GM18507 (cell line): Measurements from ENCODE around the gene PSD4.
"Not testable (repeated sequence)": the region's sequence is repeated elsewhere in the genome, so short reads cannot be mapped to it uniquely, and the experiment has no call there.

Experiments
- DNase-seq: peaks from one replicate; pipeline ENCODE4 v3.0.0; 2011; ENCODE audit warnings: low read depth; ENCODE audit not compliant: insufficient read length; ENCODE audit errors: extremely low spot score
- FAIRE-seq: peaks from 2 replicates; lab custom pipeline; 2011; peaks lifted over from hg19 to GRCh38; lab: Jason Lieb, UNC

The PSD4 gene

GRCh38 chr2:113229795-113230194 is 56.0 kb downstream of the PSD4 start:
- no peak for DNase-seq
- FAIRE-seq, result no peak

DNA sequence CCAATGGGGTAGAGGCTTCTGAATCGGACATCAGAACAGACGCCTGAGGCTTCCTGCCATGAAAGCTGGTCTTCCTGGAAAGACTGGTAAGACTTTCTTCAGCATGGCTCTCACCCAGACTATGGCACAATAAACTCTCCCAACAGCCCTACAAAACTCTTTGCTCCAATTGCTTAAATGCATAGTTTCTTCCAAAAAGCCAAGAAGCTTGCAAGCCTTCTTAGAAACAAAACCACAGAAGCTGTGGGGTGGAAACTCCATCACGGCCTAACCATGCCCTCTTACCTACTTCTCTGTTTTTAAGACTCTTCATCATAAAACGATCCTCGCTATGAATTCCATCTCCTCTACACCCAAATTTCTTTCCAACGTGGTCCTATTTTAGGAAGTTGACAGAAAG is 56.8 kb downstream of the PSD4 start:
- FAIRE-seq (no peak), DNase-seq (no peak)

GRCh38 chr2:113231064-113231463 is 57.3 kb downstream of the PSD4 start:
- FAIRE-seq (no peak), DNase-seq (no peak)

DNA sequence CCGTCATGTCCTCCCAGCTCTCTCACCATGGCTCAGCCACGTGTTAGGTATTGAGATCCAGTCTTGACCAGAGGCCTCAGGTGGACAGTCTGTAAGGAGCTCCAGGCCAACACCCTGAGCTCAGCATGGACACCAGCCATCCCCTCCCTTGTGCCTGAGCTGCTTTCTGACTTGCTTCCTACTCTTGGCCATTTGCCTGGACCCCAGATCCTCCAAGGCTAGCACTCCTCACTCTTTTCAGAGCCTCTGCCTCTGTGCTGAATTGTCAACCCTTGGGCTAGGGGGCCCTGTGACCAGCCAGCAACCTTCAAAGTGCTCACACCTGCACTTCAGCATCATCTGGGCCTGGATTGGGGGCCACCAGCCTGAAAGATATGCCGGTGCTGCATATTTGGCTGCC is 58.4 kb downstream of the PSD4 start:
- no peak for FAIRE-seq
- no peak for DNase-seq

DNA sequence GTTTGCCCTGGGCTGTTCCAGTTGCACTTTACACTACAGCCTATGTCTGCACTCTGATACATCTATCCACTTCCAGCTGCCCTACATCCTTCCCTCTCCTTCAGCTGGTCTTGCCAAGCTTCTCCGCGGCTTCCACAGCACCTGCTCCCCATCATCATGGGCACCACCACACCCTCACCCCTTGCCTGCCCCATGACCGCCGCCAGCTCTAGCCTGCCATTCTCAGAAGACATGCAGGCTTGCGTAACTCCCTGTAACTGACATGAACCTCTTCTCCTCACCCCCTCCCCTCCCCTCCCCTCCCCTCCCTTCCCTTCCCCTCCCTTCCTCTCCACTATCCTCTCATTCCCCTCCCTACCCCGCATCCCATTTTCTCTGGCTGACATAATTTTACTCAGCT is 59.0 kb downstream of the PSD4 start:
- FAIRE-seq, result no peak
- no peak for DNase-seq

DNA sequence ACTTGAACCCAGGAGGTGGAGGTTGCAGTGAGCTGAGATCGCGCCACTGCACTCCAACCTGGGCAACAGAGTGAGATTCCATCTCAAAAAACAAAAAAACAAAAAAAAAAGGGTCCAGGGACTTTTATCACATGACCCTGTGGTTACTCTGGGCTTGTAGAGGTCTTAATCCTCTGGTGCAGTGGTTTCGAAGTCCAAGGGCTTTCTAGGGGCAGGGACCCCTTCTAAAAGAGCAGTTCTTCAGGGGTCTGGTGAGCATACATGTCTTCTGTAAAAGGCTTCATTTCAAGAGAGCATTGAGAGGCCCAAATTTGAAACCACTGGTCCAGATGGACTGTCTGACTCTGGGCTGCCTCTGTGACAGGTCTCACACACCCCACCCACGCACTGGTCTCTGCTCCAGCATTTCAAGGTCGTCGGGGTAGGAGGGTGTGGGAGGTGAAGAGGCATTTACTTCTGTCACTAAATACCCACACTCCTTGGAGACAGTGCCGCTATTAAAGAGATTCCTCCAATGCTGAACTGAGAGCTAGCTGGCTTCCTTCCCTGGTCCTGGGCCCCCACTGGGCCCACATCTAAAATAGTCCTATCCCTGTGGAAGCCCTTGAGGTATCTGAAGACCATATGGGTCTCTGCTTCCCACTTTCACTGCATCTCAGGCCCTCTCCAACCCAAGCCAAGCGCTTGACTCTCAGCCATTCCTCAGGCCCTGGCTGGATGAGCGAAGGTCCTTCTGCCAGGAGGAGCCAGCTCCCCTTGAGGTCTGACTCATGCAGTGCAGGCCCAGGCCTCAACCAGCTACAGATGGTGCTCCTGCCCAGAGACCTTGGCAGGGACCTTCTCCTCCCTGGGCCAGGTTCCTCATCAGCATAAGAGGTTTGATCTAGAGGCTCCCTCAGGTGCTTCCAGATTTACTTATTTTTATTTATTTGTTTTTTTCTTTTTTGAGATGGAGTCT is 60.1 kb downstream of the PSD4 start:
- DNase-seq (no peak), FAIRE-seq (no peak)

DNA sequence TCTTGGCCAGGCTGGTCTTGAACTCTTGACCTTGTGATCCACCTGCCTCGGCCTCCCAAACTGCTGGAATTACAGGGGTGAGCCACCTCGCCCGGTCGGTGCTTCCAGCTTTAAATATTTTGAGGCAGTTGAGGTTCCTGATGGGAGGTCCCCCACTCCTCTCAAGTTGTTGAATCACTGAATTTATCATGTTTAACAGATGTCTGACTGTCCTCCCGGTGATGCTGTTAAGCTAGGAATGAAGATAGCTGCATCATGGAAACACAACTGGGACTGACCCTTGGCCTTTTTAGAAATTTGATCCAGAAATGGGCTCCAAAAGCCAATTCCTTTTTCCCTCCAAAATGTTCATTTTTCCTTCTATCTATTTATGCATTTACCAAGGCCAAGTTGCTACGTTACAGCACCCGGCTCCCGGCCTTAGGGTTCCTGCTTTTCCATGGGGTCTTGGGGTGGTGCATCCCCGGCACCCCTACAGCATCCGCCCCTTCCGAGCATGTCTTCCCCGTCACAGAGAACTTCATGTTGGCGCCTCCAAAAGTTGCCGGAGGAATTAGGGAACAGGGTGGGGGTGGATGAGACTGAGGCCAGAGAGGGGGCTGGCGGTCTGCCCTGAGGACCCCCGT is 61.1 kb downstream of the PSD4 start:
- no peak for DNase-seq
- FAIRE-seq, result no peak

DNA sequence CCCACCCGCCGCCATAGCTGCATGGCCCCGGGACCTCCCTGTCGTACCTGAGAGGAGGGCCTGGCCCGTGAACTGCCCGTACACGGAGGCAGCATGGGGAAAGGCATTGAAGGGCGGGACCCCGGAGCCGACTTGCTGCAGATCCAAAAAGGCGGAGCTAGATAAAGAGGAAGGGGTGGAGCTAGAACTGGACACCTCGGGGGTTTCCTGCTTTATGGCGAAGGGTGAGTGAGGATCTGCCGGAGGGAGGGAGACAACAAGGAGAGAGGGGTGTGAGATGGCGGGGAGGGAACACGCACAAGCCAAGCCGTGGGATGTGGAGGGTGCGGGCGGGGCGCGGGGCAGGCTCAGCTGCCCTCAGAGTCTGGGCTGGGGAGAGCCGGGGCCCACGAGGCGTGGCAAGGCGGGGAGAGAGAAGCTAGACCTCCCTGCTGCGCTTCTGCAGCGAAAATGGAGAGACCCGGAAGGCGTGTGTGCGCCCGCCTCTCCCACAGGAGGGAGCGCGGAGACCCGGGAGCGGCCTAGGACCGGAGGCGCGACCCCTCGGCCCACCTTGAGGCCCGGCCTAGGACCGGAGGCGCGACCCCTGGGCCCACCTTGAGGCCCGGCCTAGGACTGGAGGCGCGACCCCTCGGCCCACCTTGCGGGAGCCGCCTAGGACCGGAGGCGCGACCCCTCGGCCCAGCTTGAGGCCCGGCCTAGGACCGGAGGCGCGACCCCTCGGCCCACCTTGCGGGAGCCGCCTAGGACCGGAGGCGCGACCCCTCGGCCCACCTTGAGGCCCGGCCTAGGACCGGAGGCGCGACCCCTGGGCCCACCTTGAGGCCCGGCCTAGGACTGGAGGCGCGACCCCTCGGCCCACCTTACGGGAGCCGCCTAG is 61.8 kb downstream of the PSD4 start:
- DNase-seq, FAIRE-seq: not testable (repeated sequence)

DNA sequence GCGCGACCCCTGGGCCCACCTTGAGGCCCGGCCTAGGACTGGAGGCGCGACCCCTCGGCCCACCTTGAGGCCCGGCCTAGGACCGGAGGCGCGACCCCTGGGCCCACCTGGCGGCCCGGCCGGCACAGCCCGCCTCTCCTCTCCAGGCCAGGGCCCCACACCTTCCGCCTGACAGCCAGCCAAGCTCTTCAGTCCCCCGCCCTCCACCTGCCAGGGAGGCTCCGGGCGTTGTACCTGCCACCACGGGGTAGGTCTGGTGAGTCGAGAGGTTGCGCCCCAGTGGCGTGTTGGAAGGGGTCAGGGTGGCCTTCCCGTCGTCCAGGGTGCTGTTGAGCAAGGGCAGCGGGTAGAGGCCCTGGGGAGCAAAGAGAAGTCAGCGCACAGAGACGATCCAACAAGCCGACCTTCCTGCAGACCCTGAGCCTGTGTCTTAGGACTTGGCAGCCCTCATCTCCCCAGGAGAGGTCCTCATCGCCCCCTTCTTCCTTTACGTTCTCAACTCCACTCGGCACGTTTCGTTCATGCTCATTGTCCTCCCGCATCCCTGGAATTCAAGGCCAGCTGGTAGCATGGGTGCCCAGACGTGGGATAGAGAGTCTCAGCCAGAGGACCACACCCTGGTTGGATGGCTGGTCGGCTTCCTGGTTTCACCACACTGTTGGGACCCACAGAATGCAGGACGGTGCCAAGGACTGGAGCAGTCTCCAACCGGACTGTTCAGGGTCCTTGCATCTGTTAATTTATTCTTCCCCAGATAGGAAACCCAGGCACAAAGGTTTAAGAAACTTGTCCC is 62.8 kb downstream of the PSD4 start:
- FAIRE-seq (no peak), DNase-seq (no peak)

- FAIRE-seq (no peak), DNase-seq (no peak)
Observed at GRCh38 chr2:113237604-113238160, 63.9 kb downstream of the PSD4 start.

GRCh38 chr2:113238871-113239839 is 65.4 kb downstream of the PSD4 start:
- DNase-seq (no peak), FAIRE-seq (no peak)

DNA sequence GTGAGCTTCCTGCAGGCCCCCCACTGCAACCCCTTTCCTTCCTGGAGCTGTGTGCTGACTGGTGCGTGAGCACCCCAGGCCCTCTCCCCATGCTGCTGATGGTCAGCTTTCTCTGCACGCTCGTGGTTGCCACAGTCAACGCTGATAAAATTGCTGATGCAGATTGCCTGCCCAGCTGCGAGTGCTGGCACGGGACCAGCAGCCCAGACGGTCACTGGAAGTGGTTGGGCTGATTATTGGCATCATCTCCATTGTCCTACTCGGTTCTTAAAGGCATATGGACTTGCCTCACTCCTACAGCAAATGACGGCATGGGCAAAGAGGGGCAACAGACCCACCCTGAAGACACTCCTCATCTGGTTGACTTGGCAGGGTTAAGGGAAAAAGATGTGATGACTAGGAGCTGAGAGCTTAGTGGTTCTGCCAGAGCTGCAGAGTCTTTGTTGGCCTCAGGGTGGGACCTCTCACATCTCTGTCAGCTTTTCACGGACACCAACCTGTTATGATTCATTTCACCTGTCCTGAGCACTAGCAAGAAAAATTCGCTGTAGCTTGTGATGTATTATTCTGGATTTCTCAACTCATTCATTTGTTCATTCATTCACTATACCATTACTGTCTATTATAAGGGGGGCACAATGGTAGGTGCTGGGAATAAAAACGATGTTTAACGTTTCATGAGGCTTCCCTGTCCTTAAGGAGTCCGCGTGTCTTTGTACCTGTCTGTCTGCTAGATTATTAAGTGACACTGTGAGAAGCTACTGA is 66.6 kb downstream of the PSD4 start:
- FAIRE-seq (no peak), DNase-seq (no peak)

- FAIRE-seq (no peak), DNase-seq (no peak)
Observed at GRCh38 chr2:113240915-113241911, 67.4 kb downstream of the PSD4 start.

- FAIRE-seq, result no peak
Observed at GRCh38 chr2:113242327-113242726, 68.6 kb downstream of the PSD4 start.

DNA sequence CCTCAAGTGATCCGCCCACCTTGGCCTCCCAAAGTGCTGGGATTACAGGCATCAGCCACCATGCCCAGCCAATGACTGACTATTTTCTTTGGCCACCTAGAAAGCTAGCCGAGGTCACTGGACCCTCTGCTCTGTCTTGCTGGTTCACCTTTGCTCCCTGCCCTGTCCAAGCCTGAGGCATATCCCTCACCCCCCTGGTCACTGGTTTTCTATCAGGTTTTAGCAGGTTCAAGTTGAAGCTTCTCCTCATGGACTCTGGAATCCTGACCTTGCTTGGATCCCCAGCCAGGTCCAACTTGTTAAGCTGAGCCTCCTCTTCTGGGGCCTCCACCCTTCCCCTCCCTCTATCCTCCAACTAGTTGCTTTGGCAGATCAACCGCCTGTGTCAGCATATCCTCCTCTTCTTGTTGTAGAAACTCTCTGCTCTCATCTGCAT is 71.5 kb downstream of the PSD4 start:
- DNase-seq (no peak), FAIRE-seq (no peak)

More at GRCh38 chr2:113242327-113242726, 68.6 kb downstream of the PSD4 start:
- no peak for DNase-seq

DNA sequence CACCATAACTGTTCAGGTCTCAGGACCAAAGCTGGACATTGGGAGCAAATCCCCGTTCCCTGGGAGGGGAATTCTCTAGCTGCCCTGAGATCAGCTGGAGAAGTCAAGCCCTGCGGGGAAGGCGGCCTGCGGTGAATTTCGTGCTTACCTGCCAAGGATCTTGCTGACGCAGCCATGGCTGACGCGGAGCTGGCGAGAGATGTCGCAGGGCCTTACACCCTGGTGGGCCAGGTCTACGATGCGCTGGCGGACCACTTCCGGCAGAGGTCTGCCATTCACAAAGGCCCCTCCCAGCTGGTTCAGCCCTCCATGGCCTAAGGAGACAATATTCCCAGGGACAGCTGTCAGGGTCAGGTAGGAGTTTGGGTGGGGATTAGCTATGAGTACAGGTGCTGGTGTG is 72.8 kb downstream of the PSD4 start:
- FAIRE-seq, result no peak

More for the DNA sequence above, 72.8 kb downstream of the PSD4 start:
- no peak for DNase-seq
